ENCODE measurements around the gene HSPA5. TPM values are rescaled to one million over a fixed set of nuclear protein-coding genes. Genes with fewer than 3 reads are reported as not detected.

HSPA5 gene
- total RNA-seq, 1 experiment from 2014 or later: 357 TPM

DNA sequence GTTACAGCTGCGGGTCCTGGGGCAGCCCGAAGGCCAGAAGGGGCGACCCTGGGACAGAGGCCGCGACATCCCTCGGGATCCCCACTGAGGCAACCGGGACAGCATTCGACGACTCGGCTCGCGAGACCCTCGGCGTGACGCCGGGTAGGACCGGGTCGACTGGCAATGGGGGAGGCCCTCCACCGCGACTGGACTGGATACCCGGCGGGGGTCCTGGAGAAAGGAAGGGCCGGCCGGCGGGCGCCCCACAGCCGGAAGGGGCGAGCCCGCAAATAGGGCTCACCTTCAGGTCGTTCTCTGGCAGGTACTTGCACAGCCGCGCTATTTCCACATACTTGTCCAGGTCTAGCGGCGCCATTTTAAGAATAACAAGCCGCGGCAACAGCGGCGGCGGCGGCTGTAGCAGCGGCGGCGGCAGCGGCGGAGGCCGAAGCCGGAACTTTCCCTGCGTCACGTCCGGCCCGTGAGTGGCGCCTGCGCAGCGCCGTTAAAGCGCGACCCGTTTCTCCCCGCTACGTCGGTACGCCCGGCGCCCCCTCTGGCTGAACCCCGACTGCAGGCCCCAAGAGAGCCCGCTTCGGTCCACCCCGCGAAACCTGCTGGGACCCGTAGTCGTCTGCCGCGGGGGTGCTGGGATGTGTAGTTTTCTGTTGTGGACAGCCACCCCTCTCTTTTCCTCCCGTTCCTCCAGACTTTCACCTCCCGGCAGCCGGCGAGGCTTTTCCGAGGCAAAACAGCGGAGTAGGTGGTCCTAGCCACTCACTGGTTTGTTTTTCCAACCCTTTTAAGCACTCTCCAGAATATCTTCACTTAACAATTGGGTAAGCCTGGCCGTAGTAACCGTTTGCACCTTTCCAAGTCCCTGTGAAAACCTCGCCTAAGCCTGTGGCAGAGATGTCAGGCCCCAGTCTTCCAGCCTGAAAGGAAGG is 51.5 kb downstream of the HSPA5 start, which contains the start of gene PPP6C (continued):
- TF ChIP-seq, protein P1, sequence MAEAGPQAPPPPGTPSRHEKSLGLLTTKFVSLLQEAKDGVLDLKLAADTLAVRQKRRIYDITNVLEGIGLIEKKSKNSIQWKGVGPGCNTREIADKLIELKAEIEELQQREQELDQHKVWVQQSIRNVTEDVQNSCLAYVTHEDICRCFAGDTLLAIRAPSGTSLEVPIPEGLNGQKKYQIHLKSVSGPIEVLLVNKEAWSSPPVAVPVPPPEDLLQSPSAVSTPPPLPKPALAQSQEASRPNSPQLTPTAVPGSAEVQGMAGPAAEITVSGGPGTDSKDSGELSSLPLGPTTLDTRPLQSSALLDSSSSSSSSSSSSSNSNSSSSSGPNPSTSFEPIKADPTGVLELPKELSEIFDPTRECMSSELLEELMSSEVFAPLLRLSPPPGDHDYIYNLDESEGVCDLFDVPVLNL (CRISPR knock-in tag; IDR thresholded peaks at IDR 0.05; ENCODE audit: borderline replicate concordance, low read depth): no peak
- TF ChIP-seq, protein P2, sequence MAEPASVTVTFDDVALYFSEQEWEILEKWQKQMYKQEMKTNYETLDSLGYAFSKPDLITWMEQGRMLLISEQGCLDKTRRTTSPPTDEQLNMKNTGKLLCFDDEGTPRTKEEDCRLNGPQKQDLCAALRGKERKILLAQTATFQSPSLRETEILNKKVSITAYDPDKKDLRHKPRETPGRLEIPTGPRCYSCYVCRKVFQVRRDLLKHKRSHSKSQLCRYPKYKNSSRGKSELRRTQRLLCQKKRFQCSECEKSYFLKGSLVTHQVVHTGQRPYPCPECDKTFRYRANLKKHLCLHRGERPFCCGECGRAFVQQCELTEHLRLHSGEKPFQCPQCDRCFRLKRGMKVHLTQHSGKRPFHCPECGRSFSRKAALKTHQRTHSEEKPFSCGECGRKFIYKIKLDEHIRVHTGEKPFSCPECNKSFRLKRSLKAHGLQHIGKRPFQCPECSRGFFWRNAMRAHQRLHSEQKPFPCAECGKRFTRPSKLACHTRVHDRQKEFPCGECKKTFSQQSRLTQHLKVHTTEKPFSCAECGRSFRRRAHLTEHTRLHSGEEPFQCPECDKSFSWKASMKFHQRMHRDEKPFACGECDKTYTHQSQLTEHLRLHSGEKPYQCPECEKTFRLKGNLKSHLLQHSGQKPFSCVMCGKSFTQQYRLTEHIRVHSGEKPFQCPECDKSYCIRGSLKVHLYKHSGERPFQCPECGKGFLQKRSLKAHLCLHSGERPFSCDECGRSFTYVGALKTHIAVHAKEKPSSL (CRISPR knock-in tag; conservative IDR thresholded peaks at IDR 0.05): no peak
- TF ChIP-seq GABPB1 (CRISPR knock-in tag; IDR thresholded peaks at IDR 0.05): peak; percentile 69
- TF ChIP-seq, protein P3, sequence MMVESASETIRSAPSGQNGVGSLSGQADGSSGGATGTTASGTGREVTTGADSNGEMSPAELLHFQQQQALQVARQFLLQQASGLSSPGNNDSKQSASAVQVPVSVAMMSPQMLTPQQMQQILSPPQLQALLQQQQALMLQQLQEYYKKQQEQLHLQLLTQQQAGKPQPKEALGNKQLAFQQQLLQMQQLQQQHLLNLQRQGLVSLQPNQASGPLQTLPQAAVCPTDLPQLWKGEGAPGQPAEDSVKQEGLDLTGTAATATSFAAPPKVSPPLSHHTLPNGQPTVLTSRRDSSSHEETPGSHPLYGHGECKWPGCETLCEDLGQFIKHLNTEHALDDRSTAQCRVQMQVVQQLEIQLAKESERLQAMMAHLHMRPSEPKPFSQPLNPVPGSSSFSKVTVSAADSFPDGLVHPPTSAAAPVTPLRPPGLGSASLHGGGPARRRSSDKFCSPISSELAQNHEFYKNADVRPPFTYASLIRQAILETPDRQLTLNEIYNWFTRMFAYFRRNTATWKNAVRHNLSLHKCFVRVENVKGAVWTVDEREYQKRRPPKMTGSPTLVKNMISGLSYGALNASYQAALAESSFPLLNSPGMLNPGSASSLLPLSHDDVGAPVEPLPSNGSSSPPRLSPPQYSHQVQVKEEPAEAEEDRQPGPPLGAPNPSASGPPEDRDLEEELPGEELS (CRISPR knock-in tag; IDR thresholded peaks at IDR 0.05): no peak
- TF ChIP-seq ATF1 (CRISPR knock-in tag; IDR thresholded peaks at IDR 0.05): no peak
- TF ChIP-seq ZNF232 (CRISPR knock-in tag; IDR thresholded peaks at IDR 0.05): no peak
- TF ChIP-seq, protein P4, sequence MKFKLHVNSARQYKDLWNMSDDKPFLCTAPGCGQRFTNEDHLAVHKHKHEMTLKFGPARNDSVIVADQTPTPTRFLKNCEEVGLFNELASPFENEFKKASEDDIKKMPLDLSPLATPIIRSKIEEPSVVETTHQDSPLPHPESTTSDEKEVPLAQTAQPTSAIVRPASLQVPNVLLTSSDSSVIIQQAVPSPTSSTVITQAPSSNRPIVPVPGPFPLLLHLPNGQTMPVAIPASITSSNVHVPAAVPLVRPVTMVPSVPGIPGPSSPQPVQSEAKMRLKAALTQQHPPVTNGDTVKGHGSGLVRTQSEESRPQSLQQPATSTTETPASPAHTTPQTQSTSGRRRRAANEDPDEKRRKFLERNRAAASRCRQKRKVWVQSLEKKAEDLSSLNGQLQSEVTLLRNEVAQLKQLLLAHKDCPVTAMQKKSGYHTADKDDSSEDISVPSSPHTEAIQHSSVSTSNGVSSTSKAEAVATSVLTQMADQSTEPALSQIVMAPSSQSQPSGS (CRISPR knock-in tag; IDR thresholded peaks at IDR 0.05; ENCODE audit: borderline replicate concordance, low read depth): no peak
- TF ChIP-seq, protein P5, sequence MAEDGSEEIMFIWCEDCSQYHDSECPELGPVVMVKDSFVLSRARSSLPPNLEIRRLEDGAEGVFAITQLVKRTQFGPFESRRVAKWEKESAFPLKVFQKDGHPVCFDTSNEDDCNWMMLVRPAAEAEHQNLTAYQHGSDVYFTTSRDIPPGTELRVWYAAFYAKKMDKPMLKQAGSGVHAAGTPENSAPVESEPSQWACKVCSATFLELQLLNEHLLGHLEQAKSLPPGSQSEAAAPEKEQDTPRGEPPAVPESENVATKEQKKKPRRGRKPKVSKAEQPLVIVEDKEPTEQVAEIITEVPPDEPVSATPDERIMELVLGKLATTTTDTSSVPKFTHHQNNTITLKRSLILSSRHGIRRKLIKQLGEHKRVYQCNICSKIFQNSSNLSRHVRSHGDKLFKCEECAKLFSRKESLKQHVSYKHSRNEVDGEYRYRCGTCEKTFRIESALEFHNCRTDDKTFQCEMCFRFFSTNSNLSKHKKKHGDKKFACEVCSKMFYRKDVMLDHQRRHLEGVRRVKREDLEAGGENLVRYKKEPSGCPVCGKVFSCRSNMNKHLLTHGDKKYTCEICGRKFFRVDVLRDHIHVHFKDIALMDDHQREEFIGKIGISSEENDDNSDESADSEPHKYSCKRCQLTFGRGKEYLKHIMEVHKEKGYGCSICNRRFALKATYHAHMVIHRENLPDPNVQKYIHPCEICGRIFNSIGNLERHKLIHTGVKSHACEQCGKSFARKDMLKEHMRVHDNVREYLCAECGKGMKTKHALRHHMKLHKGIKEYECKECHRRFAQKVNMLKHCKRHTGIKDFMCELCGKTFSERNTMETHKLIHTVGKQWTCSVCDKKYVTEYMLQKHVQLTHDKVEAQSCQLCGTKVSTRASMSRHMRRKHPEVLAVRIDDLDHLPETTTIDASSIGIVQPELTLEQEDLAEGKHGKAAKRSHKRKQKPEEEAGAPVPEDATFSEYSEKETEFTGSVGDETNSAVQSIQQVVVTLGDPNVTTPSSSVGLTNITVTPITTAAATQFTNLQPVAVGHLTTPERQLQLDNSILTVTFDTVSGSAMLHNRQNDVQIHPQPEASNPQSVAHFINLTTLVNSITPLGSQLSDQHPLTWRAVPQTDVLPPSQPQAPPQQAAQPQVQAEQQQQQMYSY (CRISPR knock-in tag; IDR thresholded peaks at IDR 0.05): no peak
- TF ChIP-seq, protein P6, sequence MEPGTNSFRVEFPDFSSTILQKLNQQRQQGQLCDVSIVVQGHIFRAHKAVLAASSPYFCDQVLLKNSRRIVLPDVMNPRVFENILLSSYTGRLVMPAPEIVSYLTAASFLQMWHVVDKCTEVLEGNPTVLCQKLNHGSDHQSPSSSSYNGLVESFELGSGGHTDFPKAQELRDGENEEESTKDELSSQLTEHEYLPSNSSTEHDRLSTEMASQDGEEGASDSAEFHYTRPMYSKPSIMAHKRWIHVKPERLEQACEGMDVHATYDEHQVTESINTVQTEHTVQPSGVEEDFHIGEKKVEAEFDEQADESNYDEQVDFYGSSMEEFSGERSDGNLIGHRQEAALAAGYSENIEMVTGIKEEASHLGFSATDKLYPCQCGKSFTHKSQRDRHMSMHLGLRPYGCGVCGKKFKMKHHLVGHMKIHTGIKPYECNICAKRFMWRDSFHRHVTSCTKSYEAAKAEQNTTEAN (CRISPR knock-in tag; IDR thresholded peaks at IDR 0.05): 0 out of 2 replicates have a peak, but pooled peaks have one; percentile 29
- TF ChIP-seq, protein P7, sequence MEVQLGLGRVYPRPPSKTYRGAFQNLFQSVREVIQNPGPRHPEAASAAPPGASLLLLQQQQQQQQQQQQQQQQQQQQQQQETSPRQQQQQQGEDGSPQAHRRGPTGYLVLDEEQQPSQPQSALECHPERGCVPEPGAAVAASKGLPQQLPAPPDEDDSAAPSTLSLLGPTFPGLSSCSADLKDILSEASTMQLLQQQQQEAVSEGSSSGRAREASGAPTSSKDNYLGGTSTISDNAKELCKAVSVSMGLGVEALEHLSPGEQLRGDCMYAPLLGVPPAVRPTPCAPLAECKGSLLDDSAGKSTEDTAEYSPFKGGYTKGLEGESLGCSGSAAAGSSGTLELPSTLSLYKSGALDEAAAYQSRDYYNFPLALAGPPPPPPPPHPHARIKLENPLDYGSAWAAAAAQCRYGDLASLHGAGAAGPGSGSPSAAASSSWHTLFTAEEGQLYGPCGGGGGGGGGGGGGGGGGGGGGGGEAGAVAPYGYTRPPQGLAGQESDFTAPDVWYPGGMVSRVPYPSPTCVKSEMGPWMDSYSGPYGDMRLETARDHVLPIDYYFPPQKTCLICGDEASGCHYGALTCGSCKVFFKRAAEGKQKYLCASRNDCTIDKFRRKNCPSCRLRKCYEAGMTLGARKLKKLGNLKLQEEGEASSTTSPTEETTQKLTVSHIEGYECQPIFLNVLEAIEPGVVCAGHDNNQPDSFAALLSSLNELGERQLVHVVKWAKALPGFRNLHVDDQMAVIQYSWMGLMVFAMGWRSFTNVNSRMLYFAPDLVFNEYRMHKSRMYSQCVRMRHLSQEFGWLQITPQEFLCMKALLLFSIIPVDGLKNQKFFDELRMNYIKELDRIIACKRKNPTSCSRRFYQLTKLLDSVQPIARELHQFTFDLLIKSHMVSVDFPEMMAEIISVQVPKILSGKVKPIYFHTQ (CRISPR knock-in tag; IDR thresholded peaks at IDR 0.05): no peak
- TF ChIP-seq OVOL2 (CRISPR knock-in tag; IDR thresholded peaks at IDR 0.05; ENCODE audit: borderline replicate concordance): no peak
- TF ChIP-seq, protein P8, sequence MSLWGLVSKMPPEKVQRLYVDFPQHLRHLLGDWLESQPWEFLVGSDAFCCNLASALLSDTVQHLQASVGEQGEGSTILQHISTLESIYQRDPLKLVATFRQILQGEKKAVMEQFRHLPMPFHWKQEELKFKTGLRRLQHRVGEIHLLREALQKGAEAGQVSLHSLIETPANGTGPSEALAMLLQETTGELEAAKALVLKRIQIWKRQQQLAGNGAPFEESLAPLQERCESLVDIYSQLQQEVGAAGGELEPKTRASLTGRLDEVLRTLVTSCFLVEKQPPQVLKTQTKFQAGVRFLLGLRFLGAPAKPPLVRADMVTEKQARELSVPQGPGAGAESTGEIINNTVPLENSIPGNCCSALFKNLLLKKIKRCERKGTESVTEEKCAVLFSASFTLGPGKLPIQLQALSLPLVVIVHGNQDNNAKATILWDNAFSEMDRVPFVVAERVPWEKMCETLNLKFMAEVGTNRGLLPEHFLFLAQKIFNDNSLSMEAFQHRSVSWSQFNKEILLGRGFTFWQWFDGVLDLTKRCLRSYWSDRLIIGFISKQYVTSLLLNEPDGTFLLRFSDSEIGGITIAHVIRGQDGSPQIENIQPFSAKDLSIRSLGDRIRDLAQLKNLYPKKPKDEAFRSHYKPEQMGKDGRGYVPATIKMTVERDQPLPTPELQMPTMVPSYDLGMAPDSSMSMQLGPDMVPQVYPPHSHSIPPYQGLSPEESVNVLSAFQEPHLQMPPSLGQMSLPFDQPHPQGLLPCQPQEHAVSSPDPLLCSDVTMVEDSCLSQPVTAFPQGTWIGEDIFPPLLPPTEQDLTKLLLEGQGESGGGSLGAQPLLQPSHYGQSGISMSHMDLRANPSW (CRISPR knock-in tag; conservative IDR thresholded peaks at IDR 0.05; ENCODE audit: low read depth): no peak
- no peak for TF ChIP-seq MYBL2 (CRISPR knock-in tag; IDR thresholded peaks at IDR 0.05)
- TF ChIP-seq, protein P9, sequence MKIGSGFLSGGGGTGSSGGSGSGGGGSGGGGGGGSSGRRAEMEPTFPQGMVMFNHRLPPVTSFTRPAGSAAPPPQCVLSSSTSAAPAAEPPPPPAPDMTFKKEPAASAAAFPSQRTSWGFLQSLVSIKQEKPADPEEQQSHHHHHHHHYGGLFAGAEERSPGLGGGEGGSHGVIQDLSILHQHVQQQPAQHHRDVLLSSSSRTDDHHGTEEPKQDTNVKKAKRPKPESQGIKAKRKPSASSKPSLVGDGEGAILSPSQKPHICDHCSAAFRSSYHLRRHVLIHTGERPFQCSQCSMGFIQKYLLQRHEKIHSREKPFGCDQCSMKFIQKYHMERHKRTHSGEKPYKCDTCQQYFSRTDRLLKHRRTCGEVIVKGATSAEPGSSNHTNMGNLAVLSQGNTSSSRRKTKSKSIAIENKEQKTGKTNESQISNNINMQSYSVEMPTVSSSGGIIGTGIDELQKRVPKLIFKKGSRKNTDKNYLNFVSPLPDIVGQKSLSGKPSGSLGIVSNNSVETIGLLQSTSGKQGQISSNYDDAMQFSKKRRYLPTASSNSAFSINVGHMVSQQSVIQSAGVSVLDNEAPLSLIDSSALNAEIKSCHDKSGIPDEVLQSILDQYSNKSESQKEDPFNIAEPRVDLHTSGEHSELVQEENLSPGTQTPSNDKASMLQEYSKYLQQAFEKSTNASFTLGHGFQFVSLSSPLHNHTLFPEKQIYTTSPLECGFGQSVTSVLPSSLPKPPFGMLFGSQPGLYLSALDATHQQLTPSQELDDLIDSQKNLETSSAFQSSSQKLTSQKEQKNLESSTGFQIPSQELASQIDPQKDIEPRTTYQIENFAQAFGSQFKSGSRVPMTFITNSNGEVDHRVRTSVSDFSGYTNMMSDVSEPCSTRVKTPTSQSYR (CRISPR knock-in tag; IDR thresholded peaks at IDR 0.05): no peak
- no peak for TF ChIP-seq GTF2I (CRISPR knock-in tag; conservative IDR thresholded peaks at IDR 0.05)
